ENCODE data around the gene PLAAT4.
"Not testable (repeated sequence)": the region's sequence is repeated elsewhere in the genome, so short reads cannot be mapped to it uniquely, and the experiment has no call there.

PLAAT4 gene

GRCh38 chr11:63543711-63544110 is 7.1 kb downstream of the PLAAT4 start:
- no peak for DNase-seq (ENCODE audit: low spot score)

GRCh38 chr11:63547061-63547460 is 10.5 kb downstream of the PLAAT4 start:
- no peak for DNase-seq (ENCODE audit: low spot score)

- no peak for DNase-seq (ENCODE audit: low spot score)
These were observed 11.6 kb downstream of the PLAAT4 start for GRCh38 chr11:63548178-63548577.

GRCh38 chr11:63549411-63549810 is 12.8 kb downstream of the PLAAT4 start:
- DNase-seq (ENCODE audit: low spot score): no peak

GRCh38 chr11:63550156-63550700 is 13.6 kb downstream of the PLAAT4 start:
- not testable (repeated sequence) for DNase-seq (ENCODE audit: low spot score)

GRCh38 chr11:63551091-63551888 is 14.7 kb downstream of the PLAAT4 start:
- no peak for DNase-seq (ENCODE audit: low spot score)

- DNase-seq (ENCODE audit: low spot score): no peak
These were observed 15.3 kb downstream of the PLAAT4 start for GRCh38 chr11:63551889-63552266.

GRCh38 chr11:63552921-63553320 is 16.3 kb downstream of the PLAAT4 start:
- no peak for DNase-seq (ENCODE audit: low spot score)

GRCh38 chr11:63553759-63554158 is 17.2 kb downstream of the PLAAT4 start:
- DNase-seq (ENCODE audit: low spot score): no peak

GRCh38 chr11:63554877-63555223 is 18.2 kb downstream of the PLAAT4 start:
- DNase-seq (ENCODE audit: low spot score): no peak

- DNase-seq (ENCODE audit: low spot score): no peak
These were observed 19.9 kb downstream of the PLAAT4 start for GRCh38 chr11:63556404-63557013.

GRCh38 chr11:63557570-63557969 is 21.0 kb downstream of the PLAAT4 start:
- DNase-seq (ENCODE audit: low spot score): no peak

- DNase-seq (ENCODE audit: low spot score): no peak
These were observed 22.0 kb downstream of the PLAAT4 start for GRCh38 chr11:63558459-63559157.

GRCh38 chr11:63560506-63561180 is 24.0 kb downstream of the PLAAT4 start:
- DNase-seq (ENCODE audit: low spot score): no peak

GRCh38 chr11:63563201-63564055 is 26.8 kb downstream of the PLAAT4 start, which contains the start of gene PLAAT2:
Gene PLAAT2, minus strand, starts transcription at chr11:63563379. Its CDS starts 55 bp downstream, at chr11:63563324.
- DNase-seq (ENCODE audit: low spot score): no peak

GRCh38 chr11:63564056-63564774 is 27.6 kb downstream of the PLAAT4 start:
- no peak for DNase-seq (ENCODE audit: low spot score)

GRCh38 chr11:63564784-63565350 is 28.3 kb downstream of the PLAAT4 start:
- no peak for DNase-seq (ENCODE audit: low spot score)

GRCh38 chr11:63567044-63567840 is 30.6 kb downstream of the PLAAT4 start:
- DNase-seq (ENCODE audit: low spot score): peak; percentile 56

GRCh38 chr11:63569570-63569969 is 33.0 kb downstream of the PLAAT4 start:
- no peak for DNase-seq (ENCODE audit: low spot score)

Measured in AG08396 (cell line).